Calu3 (cell line): Measurements from ENCODE around the gene PLEKHD1. TPM values are rescaled to one million over a fixed set of nuclear protein-coding genes. Genes with fewer than 3 reads are reported as not detected.

Experiments
- BruUV-seq: library from RNA; stranded (reverse); fragments of 400-500 nt; replicated peaks from 2 replicates; lab custom pipeline; 2021; lab: Mats Ljungman, UMichigan
- CTCF ChIA-PET: fragments of 300-600 bp; sonication (Branson Sonifier 250); formaldehyde crosslinking; loops from one replicate; lab custom pipeline; 2022; ENCODE audit warnings: antibody characterized with exemption; lab: Charles Lee
- DNase-seq: peaks from one replicate; pipeline ENCODE4 v3.0.0; 2022
- H3K27ac Mint-ChIP-seq: one replicate; pipeline ENCODE4 v1.8.0; 2022; ENCODE audit warnings: mixed read lengths; ENCODE audit not compliant: unreplicated experiment
- H3K27me3 Mint-ChIP-seq: one replicate; pipeline ENCODE4 v1.8.0; 2022; ENCODE audit warnings: mixed read lengths; ENCODE audit not compliant: unreplicated experiment
- H3K36me3 Mint-ChIP-seq: one replicate; pipeline ENCODE4 v1.8.0; 2022; ENCODE audit warnings: mild to moderate bottlenecking, moderate library complexity, mixed read lengths; ENCODE audit not compliant: insufficient read depth, unreplicated experiment
- H3K4me1 Mint-ChIP-seq: one replicate; pipeline ENCODE4 v1.8.0; 2022; ENCODE audit warnings: mild to moderate bottlenecking, low read depth, mixed read lengths; ENCODE audit not compliant: unreplicated experiment
- H3K4me3 Mint-ChIP-seq: one replicate; pipeline ENCODE4 v1.8.0; 2022; ENCODE audit warnings: mild to moderate bottlenecking, low read depth, moderate library complexity, mixed read lengths; ENCODE audit not compliant: unreplicated experiment
- H3K9me3 Mint-ChIP-seq: one replicate; pipeline ENCODE4 v1.8.0; 2022; ENCODE audit warnings: low read depth, mixed read lengths; ENCODE audit not compliant: unreplicated experiment
- CTCF ChIP-seq: fragments of 200-600 bp; IDR thresholded peaks from one replicate; pipeline ENCODE4 v1.8.0; 2022; ENCODE audit warnings: antibody characterized with exemption; ENCODE audit not compliant: unreplicated experiment
- intact Hi-C: fragments of 100-400 bp; cut with micrococcal nuclease; formaldehyde crosslinking; loops from one replicate; pipeline ENCODE4 v1.10.0; 2022; ENCODE audit not compliant: unreplicated experiment
- total RNA-seq: library from RNA; stranded (reverse); gene quantifications from 2 replicates; pipeline ENCODE4 v1.2.3, GENCODE V29; 2022

PLEKHD1 gene
- total RNA-seq, 1 experiment from 2014 or later: 0.73 TPM

- intact Hi-C loops: loop anchor here (1.0 to 5.0 kb wide), 3 partner anchors 198 to 333 kb away; partner anchors contain the start of gene GALNT16
- no peak overlapping the region for H3K4me3 Mint-ChIP-seq
- H3K4me1 Mint-ChIP-seq: peaks cover 10% of the 10 kb centered on the region
- TF ChIP-seq CTCF: peak; percentile 58
- no peaks in the 10 kb centered on the region for H3K27me3 Mint-ChIP-seq
- BruUV-seq: no TSS peak
- no peaks in the 10 kb centered on the region for H3K36me3 Mint-ChIP-seq
- no peaks in the 10 kb centered on the region for H3K9me3 Mint-ChIP-seq
- peak; percentile 71 for DNase-seq
- H3K27ac Mint-ChIP-seq: no peak overlapping the region
- CTCF ChIA-PET: interaction anchor here (0.6 to 2.5 kb wide), 12 partner anchors 12 to 597 kb away, joined by 3 to 22 read pairs (median 3); partner anchors contain the start of genes ERH, GALNT16 and SLC39A9
Observed at GRCh38 chr14:69460093-69460701, 24.3 kb upstream of the PLEKHD1 start.

- Mint-ChIP-seq H3K36me3 (no peaks in the 10 kb centered on the region), H3K9me3 (no peaks in the 10 kb centered on the region)
- TF ChIP-seq CTCF: no peak
Observed at GRCh38 chr14:69464379-69464778, 20.1 kb upstream of the PLEKHD1 start.

GRCh38 chr14:69464829-69465228, 19.7 kb upstream of the PLEKHD1 start:
- CTCF ChIA-PET: interaction anchor here (0.6 to 1.0 kb wide), 5 partner anchors 11 to 525 kb away, joined by 3 to 6 read pairs (median 4); no protein-coding TSS in a partner anchor
- intact Hi-C loops: loop anchor here (1.0 to 5.0 kb wide), 3 partner anchors 87 to 338 kb away; partner anchors contain the start of gene GALNT16
- BruUV-seq: no TSS peak
- Mint-ChIP-seq H3K4me1 (peaks cover 16% of the 10 kb centered on the region), H3K9me3 (no peaks in the 10 kb centered on the region), H3K4me3 (no peak overlapping the region), H3K27ac (peak overlapping the region; percentile 32), H3K27me3 (no peaks in the 10 kb centered on the region), H3K36me3 (no peaks in the 10 kb centered on the region)
- peak; percentile 72 for DNase-seq
- TF ChIP-seq CTCF: no peak

More at GRCh38 chr14:69464379-69464778, 20.1 kb upstream of the PLEKHD1 start:
- no peak for DNase-seq
- no peak overlapping the region for H3K27ac Mint-ChIP-seq
- no peaks in the 10 kb centered on the region for H3K27me3 Mint-ChIP-seq
- H3K4me3 Mint-ChIP-seq: no peak overlapping the region
- BruUV-seq: no TSS peak
- peaks cover 16% of the 10 kb centered on the region for H3K4me1 Mint-ChIP-seq
- CTCF ChIA-PET: interaction anchor here (1.0 kb wide), 1 partner anchor 11 kb away, joined by 6 read pairs; no protein-coding TSS in a partner anchor
- intact Hi-C loops: loop anchor here (5.0 kb wide), 2 partner anchors 202 to 337 kb away; partner anchors contain the start of gene GALNT16

- Mint-ChIP-seq H3K9me3 (no peaks in the 10 kb centered on the region), H3K36me3 (no peaks in the 10 kb centered on the region), H3K27ac (no peak overlapping the region), H3K4me3 (no peak overlapping the region), H3K27me3 (no peaks in the 10 kb centered on the region), H3K4me1 (peaks cover 13% of the 10 kb centered on the region)
- DNase-seq: no peak
- BruUV-seq: no TSS peak
- no peak for TF ChIP-seq CTCF
- CTCF ChIA-PET: interaction anchor here (0.8 kb wide), 1 partner anchor 25 kb away, joined by 3 read pairs; no protein-coding TSS in a partner anchor
- intact Hi-C loops: no loop called here
Observed at GRCh38 chr14:69468949-69469348, 15.6 kb upstream of the PLEKHD1 start.
